T-helper 1 cell treated with Interleukin-12 subunit alpha and Interleukin-12 subunit beta and Interleukin-4 antibody, amounts not matched to agents 30 μg/mL and 1 μg/mL, for 36 hours (primary cell): ENCODE measurements around the gene NUP160.
A peak's percentile ranks its signal among the peaks of the same experiment; 100 is the strongest.
"Not testable (repeated sequence)": the region's sequence is repeated elsewhere in the genome, so short reads cannot be mapped to it uniquely, and the experiment has no call there.

Experiments
- H3K27ac Mint-ChIP-seq: one replicate; pipeline ENCODE4 v1.8.0; 2021; ENCODE audit warnings: mild to moderate bottlenecking, mixed read lengths
- H3K27me3 Mint-ChIP-seq: one replicate; pipeline ENCODE4 v1.8.0; 2021; ENCODE audit warnings: low read depth, mixed read lengths
- H3K36me3 Mint-ChIP-seq: one replicate; pipeline ENCODE4 v1.8.0; 2021; ENCODE audit warnings: low read depth, mixed read lengths
- H3K4me1 Mint-ChIP-seq: one replicate; pipeline ENCODE4 v1.8.0; 2021; ENCODE audit warnings: low read depth, mixed read lengths
- H3K4me3 Mint-ChIP-seq: one replicate; pipeline ENCODE4 v1.8.0; 2021; ENCODE audit warnings: mild to moderate bottlenecking, moderate library complexity, mixed read lengths
- H3K9me3 Mint-ChIP-seq: one replicate; pipeline ENCODE4 v1.8.0; 2021; ENCODE audit warnings: mixed read lengths

The NUP160 gene

DNA sequence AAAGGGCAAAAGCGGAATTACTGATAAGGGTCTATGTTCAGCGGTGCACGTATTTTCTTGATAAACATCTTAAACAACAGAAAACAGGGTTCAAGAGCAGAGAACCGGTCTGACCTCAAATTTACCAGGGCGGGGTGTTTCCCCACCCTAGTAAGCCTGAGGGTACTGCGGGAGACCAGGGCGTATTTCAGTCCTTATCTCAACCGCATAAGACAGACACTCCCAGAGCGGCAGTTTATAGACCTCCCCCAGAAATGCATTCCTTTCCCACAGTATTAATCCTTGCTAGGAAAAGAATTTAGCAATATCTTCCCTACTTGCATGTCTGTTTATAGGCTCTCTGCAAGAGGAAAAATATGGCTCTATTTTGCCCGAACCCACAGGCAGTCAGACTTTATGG is 27.7 kb upstream of the NUP160 start:
- H3K9me3 Mint-ChIP-seq: peaks cover 21% of the 10 kb centered on the region
- not testable (repeated sequence) for H3K27me3 Mint-ChIP-seq, H3K36me3 Mint-ChIP-seq, H3K4me1 Mint-ChIP-seq, H3K4me3 Mint-ChIP-seq, H3K27ac Mint-ChIP-seq

DNA sequence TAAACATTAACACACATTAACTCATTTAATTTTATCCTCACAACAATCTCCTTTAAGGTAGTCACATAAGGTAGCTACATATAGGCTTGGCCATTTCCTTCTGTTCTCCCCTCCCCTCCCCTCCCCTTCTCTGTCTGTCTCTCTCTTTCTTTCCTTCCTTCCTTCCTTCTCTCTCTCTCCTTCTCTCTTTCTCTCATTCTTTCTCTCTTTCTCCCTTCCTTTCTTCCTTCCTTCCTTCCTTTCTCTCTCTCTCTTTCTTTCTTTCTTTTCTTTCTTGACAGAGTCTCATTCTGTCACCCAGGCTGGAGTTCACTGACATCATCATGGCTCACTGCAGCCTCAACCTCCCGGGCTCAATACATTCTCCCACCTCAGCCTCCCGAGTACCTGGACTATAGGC is 22.3 kb upstream of the NUP160 start:
- Mint-ChIP-seq H3K27me3 (no peaks in the 10 kb centered on the region), H3K36me3 (peaks cover 1% of the 10 kb centered on the region), H3K27ac (no peak overlapping the region), H3K4me1 (peaks cover 9% of the 10 kb centered on the region), H3K9me3 (peaks cover 5% of the 10 kb centered on the region), H3K4me3 (no peak overlapping the region)

DNA sequence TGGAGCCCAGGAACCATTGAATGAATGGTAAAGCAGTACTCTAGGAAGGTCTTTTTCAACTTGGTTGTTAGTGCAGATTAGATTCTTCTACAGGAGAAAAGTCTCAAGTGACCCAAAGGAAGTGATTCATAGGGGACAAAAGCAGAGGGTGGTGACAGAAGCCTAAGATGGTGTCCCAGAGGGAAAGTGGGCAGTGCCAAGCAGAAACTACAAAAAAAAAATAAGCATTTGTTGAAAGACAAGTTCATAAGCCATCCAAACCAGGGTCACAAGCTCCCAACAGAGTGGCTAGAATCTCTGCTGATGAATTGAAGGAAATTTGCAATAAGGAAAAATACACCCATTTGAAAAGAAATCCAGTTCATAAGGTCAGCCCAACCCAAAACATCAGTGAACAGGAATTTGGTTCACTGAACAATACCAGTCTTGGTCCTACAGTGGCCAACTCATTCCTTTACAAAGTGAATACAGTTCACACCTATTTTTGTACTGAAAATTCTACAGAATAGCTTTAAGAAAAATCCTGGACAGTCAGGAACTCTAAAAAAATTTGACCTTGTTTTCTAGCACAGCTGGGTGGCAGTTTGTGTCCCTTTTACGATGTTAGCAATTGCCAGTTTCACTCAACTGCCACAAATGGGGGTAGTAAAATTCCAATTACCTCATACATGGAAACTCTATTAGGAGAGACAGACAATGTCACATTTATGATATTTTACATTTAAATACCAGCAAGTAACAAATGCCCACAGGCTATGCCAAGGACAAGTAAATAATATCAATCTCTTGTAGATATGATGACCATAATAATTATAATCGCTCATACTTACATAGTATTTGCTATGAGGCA is 21.6 kb upstream of the NUP160 start:
- peaks cover 4% of the 10 kb centered on the region for H3K9me3 Mint-ChIP-seq
- H3K27me3 Mint-ChIP-seq: no peaks in the 10 kb centered on the region
- peaks cover 14% of the 10 kb centered on the region for H3K4me1 Mint-ChIP-seq
- peaks cover 1% of the 10 kb centered on the region for H3K36me3 Mint-ChIP-seq
- H3K27ac Mint-ChIP-seq: no peak overlapping the region
- no peak overlapping the region for H3K4me3 Mint-ChIP-seq

DNA sequence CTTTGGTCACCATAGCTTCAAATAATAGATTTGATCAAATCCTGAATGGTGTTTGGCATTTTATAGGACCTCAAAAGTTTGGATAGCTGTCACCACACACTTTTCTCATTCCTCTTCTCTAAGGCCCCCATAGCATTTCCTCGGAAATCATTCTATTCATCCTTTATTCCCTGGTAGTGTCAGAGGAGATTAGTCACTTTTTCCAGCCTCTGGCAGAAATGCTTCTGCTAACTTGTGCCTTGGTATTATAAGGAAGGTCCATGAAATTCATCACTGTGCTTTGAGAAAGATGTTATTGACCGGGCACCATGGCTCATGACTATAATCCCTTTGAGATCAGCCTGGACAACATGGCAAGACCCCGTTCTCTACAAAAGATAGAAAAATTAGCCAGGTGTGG is 19.7 kb upstream of the NUP160 start:
- Mint-ChIP-seq H3K9me3 (no peaks in the 10 kb centered on the region), H3K27me3 (no peaks in the 10 kb centered on the region), H3K4me1 (peaks cover 26% of the 10 kb centered on the region), H3K4me3 (no peak overlapping the region), H3K27ac (no peak overlapping the region), H3K36me3 (no peaks in the 10 kb centered on the region)

DNA sequence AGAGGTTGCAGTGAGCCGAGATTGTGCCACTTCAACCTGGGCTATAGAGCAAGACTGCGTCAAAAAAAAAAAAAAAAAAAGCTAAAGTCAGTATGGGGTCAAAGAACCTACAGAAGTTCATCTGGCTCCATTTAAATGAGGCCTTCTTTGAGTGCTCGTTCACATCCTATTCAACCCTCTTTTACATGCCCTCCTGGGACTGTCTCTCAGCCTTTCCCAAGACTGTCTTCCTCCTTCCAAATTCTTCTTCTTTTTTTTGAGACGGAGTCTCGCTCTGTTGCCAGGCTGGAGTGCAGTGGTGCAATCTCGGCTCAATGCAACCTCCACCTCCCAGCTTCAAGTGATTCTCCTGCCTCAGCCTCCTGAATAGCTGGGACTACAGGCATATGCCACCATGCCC is 18.7 kb upstream of the NUP160 start:
- H3K9me3 Mint-ChIP-seq, H3K27ac Mint-ChIP-seq, H3K36me3 Mint-ChIP-seq, H3K4me3 Mint-ChIP-seq, H3K27me3 Mint-ChIP-seq: not testable (repeated sequence)
- peaks cover 26% of the 10 kb centered on the region for H3K4me1 Mint-ChIP-seq

DNA sequence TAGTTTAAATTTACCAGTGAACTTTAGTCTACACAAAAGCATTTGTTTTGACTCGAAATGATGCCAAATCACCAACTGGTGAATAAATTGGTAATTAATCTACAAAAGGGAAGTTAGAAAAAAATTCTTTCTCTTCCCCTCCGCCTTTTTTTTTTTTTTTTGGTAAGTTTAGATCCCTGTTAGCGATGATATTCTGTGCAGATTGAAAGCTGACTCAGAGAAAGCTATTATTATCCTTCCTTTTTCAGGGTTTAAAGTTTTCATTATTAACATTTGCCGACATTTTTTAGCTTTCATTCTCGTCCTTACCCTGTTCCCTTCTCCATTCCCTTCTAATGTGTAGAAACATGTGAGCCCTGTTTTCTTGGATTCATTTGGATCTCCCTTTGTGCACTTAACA is 16.8 kb upstream of the NUP160 start:
- H3K4me1 Mint-ChIP-seq: peaks cover 31% of the 10 kb centered on the region
- H3K36me3 Mint-ChIP-seq: peaks cover 3% of the 10 kb centered on the region
- H3K4me3 Mint-ChIP-seq: no peak overlapping the region
- no peak overlapping the region for H3K27ac Mint-ChIP-seq
- H3K9me3 Mint-ChIP-seq: no peaks in the 10 kb centered on the region
- no peaks in the 10 kb centered on the region for H3K27me3 Mint-ChIP-seq

DNA sequence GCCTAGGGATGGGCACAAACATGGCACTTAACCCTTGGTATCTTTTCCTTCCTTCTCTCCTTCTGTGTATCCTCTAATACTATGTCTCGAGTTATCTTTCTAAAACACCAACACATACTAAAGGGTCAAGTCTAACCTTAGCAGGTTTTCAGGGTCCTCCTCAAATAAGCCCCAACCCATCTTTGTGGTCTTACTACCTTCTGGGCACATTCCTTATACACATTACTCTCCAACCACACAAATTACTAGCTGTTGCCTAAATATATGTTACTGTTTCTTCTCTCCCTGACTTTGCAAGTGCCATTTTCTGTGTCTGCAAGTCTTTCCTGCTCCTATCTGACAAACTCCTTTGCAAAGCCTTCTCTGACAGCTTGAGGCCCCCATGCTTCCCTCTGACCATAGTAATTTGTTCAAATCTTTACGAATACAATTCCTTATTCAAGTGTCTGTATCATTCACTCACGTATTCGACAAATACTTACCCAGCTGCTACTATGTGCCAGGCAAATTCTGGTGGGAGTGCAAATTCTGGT is 15.8 kb upstream of the NUP160 start:
- H3K4me3 Mint-ChIP-seq: peak overlapping the region; percentile 47
- H3K27ac Mint-ChIP-seq: no peak overlapping the region
- peaks cover 26% of the 10 kb centered on the region for H3K4me1 Mint-ChIP-seq
- H3K36me3 Mint-ChIP-seq: peaks cover 3% of the 10 kb centered on the region
- no peaks in the 10 kb centered on the region for H3K9me3 Mint-ChIP-seq
- no peaks in the 10 kb centered on the region for H3K27me3 Mint-ChIP-seq

DNA sequence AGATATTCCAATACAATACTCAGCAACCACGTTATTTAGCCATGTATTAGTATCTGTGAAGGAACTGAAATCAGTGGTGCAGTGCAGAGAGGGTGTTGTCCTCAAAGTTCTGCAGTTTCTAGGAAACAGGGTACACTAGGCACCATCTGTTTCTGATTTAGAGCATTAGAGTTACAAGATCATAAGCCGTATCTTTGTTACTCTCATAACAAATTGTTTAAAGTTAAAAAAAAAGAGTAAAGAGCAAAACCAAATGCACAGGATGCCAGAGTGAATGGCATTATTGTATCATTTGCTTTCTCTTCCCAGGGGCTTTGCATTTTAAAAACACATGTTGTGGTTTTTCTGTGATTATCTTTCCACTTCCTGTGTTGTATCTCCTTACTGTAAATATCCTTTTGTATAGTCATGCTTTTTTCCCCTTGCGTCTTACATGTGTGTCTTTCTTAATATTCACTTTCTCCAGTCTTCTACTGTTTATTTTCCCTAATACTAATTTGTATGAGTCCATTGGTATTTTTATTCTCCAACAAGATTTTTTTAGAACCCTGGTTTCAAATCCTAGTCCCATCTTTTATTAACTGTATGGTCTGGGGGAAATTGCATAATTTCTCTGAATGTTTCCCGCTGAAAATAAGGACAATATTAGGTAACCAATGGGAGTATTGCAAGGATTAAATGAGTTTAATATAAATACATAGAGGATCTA is 15.2 kb upstream of the NUP160 start:
- Mint-ChIP-seq H3K27me3 (no peaks in the 10 kb centered on the region), H3K36me3 (peaks cover 3% of the 10 kb centered on the region), H3K27ac (peak overlapping the region; percentile 60), H3K9me3 (no peaks in the 10 kb centered on the region), H3K4me3 (peak overlapping the region; percentile 47), H3K4me1 (peaks cover 26% of the 10 kb centered on the region)

DNA sequence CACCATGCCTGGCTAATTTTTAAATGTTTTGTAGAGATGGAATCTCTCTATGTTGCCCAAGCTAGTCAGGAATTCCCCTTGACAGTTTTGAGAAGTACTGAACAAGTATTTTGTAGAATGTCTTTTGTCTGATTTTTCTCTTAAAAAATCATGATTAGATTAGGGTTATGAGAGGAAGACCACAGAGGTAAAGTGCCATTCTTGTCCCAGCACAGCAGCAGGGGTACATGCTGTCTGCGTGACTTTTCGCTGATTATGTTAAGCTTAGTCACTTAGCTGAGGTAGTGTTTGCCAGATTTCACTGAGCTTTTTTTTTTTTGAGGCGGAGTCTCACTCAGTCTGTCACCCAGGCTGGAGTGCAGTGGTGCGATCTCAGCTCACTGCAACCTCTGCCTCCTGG is 13.6 kb upstream of the NUP160 start:
- Mint-ChIP-seq H3K4me1 (peaks cover 29% of the 10 kb centered on the region), H3K27me3 (no peaks in the 10 kb centered on the region), H3K4me3 (no peak overlapping the region), H3K9me3 (no peaks in the 10 kb centered on the region), H3K27ac (peak overlapping the region; percentile 36), H3K36me3 (peaks cover 3% of the 10 kb centered on the region)

DNA sequence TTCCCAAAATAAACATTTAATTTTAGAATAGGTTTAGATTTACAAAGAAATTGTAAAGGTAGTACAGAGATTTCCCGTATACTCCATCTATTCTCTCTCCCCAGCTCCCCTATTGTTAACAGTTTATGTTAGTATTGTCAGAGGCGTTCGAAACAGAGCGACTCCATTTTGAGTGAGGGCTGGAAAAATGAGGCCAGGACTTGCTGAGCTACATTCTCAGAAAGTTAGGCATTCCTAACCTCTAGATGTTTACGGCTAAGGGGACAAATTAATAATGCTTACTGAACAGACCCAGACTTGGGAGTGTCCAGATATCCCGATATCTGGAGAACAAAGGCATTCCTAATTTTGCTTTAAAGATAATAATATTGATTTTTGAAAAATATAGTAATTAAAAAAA is 12.4 kb upstream of the NUP160 start:
- Mint-ChIP-seq H3K9me3 (no peaks in the 10 kb centered on the region), H3K27me3 (no peaks in the 10 kb centered on the region), H3K36me3 (peaks cover 3% of the 10 kb centered on the region), H3K4me1 (peaks cover 29% of the 10 kb centered on the region), H3K27ac (no peak overlapping the region), H3K4me3 (no peak overlapping the region)

DNA sequence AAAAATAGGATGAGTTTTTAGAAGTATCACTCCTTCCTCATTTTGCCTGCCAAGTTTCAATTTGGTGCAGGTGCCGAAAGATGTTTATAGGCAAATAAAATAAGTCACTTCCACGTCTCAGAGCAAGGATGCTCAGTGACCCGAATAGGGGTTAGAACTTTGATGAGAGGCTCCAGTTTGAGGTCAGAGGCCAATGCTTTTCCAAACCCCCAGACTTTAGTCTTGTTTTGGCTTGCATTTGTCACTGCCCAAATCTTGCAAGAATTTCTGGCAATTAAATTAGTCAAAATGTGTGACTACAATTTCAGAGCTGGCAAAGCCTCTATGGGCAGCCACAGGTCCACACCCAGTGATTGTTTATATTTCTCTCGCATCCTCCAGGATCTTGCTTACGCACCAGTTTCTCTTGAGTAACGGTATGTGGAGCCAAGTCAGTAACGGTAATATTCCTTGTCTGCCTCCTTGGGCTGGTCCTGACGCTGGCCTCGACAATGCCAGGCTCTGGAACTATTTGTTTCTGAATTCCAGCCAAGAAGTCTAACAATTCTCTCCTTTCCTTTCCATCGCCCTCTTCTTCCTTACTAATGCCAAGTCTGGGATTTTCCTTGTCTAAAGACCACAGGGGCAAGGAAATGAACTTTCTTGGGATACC is 9.9 kb upstream of the NUP160 start:
- Mint-ChIP-seq H3K27me3 (no peaks in the 10 kb centered on the region), H3K4me1 (peaks cover 11% of the 10 kb centered on the region), H3K36me3 (peaks cover 3% of the 10 kb centered on the region), H3K27ac (no peak overlapping the region), H3K9me3 (no peaks in the 10 kb centered on the region), H3K4me3 (no peak overlapping the region)

DNA sequence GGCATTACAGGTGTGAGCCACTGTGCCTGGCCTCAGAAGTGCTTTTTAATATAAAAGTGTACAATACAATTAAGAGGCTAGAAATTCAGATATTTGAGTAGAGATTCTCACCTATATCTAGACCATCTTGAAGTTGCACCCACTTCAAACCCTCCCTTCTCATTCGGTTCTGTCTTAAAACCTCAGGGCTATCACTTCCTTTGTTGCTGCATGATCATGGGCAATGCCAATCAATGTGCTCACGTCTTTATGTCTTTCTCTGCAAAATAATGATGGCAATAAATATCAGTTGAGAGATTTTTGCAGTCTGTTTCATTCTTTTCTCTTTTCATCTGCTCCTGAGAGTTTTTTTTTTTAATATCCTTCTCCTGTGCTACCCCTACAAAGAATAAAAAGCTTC is 9.3 kb upstream of the NUP160 start:
- Mint-ChIP-seq H3K27ac (no peak overlapping the region), H3K4me3 (no peak overlapping the region), H3K4me1 (peaks cover 11% of the 10 kb centered on the region), H3K27me3 (no peaks in the 10 kb centered on the region), H3K9me3 (no peaks in the 10 kb centered on the region), H3K36me3 (peaks cover 3% of the 10 kb centered on the region)

DNA sequence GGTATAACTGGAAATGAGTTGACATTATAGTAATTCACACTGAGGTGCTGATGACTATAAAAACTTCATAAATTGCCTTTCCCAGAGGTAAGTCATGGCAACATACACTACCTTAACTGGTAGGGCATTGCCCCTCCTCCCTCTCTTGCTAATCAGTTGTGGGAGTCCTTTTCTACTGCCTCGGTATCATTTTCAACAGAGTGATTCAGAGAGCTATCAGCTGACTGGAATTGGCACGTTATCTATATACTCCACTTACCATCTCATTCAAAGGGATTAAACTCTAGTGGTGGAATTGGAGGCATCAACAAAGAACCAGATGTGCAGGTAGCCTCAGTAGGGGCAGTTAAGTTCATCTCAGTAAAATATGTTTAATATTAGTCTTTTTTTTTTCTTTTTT is 8.0 kb upstream of the NUP160 start:
- Mint-ChIP-seq H3K27me3 (no peaks in the 10 kb centered on the region), H3K36me3 (no peaks in the 10 kb centered on the region), H3K4me1 (peaks cover 10% of the 10 kb centered on the region), H3K9me3 (no peaks in the 10 kb centered on the region), H3K27ac (no peak overlapping the region), H3K4me3 (no peak overlapping the region)

DNA sequence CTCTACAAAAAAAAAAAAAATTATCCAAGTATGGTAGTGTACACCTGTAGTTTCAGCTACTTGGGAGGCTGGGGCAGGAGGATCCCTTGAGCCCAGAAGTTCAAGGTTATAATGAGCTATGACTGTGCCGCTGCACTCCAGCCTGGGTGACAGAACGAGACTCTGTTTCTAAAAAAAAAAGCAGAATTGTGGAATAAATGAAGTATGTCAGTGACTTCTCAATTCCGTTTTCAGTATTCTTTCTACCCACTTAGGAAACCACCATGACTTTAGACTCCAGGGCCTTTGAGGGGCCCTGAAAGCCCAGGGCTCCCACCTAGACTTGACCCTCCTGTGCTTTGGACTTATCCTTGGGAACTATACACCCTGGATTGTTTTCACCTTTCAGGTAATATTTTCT is 6.5 kb upstream of the NUP160 start:
- Mint-ChIP-seq H3K27me3 (no peaks in the 10 kb centered on the region), H3K4me1 (peaks cover 17% of the 10 kb centered on the region), H3K4me3 (no peak overlapping the region), H3K27ac (no peak overlapping the region), H3K9me3 (no peaks in the 10 kb centered on the region), H3K36me3 (no peaks in the 10 kb centered on the region)

DNA sequence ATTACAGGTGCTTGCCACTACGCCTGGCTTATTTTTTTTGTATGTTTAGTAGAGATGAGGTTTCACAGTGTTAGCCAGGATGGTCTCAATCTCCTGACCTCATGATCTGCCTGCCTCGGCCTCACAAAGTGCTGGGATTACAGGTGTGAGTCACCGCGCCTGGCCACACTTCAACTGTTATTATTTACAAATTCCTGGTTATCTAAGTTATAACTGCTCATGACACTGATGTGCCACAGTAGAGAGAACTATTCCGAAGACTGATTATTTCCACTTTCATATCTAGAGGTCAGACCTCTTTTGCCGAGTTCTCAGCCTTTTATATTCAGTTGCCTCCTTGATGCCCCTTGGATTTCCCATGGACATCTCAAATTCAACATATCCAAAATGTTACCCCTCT is 3.9 kb upstream of the NUP160 start:
- Mint-ChIP-seq H3K27me3 (no peaks in the 10 kb centered on the region), H3K9me3 (no peaks in the 10 kb centered on the region), H3K27ac (no peak overlapping the region)

More for the DNA sequence above, 3.9 kb upstream of the NUP160 start:
- Mint-ChIP-seq H3K4me3 (no peak overlapping the region), H3K36me3 (peaks cover 8% of the 10 kb centered on the region), H3K4me1 (peaks cover 25% of the 10 kb centered on the region)
